Epithelial cell of proximal tubule (primary cell): ENCODE measurements around the gene PTPRU. TPM values are rescaled to one million over a fixed set of nuclear protein-coding genes. Genes with fewer than 3 reads are reported as not detected.

Experiments used
- DNase-seq: peaks from one replicate; pipeline ENCODE4 v3.0.0-alpha.2; 2011; ENCODE audit warnings: low read depth
- H3K4me3 ChIP-seq: 2 replicates; pipeline ENCODE4 v1.5.1; 2011; ENCODE audit warnings: low read depth, mild to moderate bottlenecking, low read length
- CTCF ChIP-seq: conservative IDR thresholded peaks from 2 replicates; pipeline ENCODE4 v1.5.1; 2012; ENCODE audit warnings: low read depth, mild to moderate bottlenecking, low read length
- total RNA-seq: library from RNA; depleted of rRNA; stranded (reverse); fragments of >200 nt; gene quantifications from 2 replicates; pipeline ENCODE4 v1.2.3, GENCODE V29; 2015

The PTPRU gene
- total RNA-seq, 1 donor from 2014 or later = 44.7 TPM

- DNase-seq = no peak
- TF ChIP-seq CTCF = no peak
- no peak overlapping the region for H3K4me3 ChIP-seq
Measured at GRCh38 chr1:29324771-29325351, 88.5 kb downstream of the PTPRU start.

DNA sequence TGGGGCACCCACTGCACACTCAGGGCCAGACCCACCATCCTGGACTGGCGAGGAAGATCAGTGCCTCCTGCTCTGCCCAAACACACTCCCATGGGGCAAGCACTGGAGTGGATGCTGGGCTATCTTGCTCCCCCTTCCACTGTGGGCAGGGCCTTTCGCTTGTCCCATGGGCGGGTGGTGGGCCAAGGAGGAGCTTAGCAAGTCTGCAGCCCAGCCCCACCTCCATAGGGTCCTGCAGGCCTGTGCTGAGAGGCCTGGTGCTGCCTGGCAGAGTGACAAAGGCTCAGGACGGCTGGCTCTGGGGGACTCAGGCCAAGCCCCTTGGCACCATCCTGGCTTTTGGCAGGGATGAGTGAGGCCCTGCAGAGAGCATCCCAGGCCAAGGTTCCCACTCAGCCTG, 89.4 kb downstream of the PTPRU start:
- DNase-seq = no peak
- no peak for TF ChIP-seq CTCF
- no peak overlapping the region for H3K4me3 ChIP-seq

- DNase-seq = no peak
- no peak for TF ChIP-seq CTCF
- H3K4me3 ChIP-seq = no peak overlapping the region
Measured at GRCh38 chr1:29326123-29326522, 89.8 kb downstream of the PTPRU start.

DNA sequence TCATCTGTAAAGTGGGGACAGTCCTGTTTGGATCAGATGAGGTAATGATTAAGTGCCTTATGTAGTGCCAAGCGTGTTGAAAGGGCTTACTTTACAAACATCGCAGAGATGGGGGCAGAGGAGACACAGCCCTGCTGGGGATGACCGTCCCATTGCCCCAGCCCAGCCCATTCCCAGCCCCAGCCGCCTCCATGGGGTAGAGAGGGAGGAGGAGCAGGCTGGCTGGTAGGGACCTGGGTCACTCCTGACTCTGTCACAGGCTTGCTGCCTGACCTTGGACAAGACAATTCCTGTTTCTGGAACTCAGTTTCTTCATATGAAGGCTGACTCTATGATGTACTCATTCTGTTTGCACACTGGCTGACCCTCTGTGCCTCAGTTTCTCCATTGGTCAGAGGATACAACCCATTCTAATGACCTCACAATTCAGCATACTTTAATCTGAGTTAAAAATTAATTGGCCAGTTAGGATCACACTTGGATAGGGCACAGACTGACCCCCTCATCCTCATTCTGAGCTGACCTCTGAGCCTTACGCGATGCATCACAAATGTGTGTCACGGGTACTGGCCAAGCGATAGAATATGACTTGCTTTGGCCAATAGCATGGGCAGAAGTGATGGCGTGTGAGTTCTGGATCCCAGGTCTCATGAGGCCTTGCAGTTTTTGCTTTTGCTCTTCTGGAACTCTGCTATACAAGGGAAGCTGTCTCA, 91.1 kb downstream of the PTPRU start:
- H3K4me3 ChIP-seq = no peak overlapping the region
- no peak for DNase-seq
- TF ChIP-seq CTCF = no peak

DNA sequence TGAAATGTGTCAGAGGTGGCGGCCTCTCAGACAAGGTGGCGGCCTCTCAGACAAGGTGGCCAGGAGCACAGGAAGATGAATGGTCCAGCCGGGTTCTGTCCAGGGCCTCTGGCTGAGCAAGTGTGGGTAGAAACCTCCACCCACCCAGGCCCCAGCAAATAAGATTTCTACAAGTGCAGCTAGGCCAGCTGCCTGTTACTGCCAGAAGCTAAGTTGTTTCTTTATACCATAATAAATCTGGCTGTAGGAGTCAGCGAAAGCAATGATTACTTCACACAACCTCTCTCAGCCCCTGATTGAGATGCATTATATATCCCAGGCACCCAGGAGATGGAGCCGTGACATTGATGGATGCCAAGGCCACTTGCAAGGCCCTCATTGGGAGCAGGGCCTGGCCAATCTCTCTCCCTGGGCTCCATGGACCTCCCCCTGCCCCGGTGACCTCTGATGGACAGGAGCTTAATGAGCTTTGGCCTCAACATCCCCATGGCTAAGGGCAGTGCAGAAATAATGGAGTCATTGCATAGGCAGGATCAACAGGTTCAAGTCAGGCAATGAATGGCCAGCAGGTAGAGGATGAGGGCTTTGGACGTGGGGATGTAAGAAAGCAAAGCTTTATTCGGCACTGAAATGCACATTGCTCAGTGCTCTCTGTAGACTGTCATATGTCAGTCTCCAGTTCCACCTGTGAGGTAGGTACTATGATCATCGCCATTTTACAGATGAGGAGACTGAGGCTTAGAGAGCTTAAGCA, 92.9 kb downstream of the PTPRU start:
- DNase-seq = no peak
- H3K4me3 ChIP-seq = no peak overlapping the region
- no peak for TF ChIP-seq CTCF

DNA sequence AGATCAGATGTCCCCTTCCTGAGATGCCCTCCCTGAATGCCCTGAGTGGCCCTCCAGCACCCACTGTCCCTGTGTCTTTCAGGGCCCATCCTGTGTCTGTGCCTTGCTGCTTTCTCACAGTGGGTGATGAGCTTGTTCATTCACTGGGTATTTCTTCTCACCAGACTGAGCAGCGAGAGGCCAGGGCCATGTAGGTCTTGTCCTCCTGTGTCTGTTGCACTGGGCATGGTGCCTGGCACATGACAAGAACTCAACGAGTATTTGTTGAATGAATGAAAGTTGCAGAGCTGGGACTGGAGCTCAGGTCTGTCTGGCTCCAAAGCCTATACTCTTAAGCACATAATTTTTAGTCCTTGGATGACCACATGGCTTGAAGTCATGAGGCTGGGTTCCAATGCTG, 93.8 kb downstream of the PTPRU start:
- no peak for TF ChIP-seq CTCF
- no peak overlapping the region for H3K4me3 ChIP-seq
- no peak for DNase-seq

GRCh38 chr1:29330856-29331255, 94.5 kb downstream of the PTPRU start:
- no peak for DNase-seq
- no peak for TF ChIP-seq CTCF
- no peak overlapping the region for H3K4me3 ChIP-seq
